Fibroblast of lung (primary cell): ENCODE measurements around the gene HSPH1. TPM values are rescaled to one million over a fixed set of nuclear protein-coding genes. Genes with fewer than 3 reads are reported as not detected.

Experiments
- DNase-seq, 2 donors: peaks; one replicate each; pipeline versions ENCODE4 v3.0.0 to v3.0.0-alpha.2; 2010; ENCODE audit warnings: low read depth in 2 of 2
- H2AFZ ChIP-seq: 2 replicates; pipeline ENCODE4 v1.5.1; 2012; ENCODE audit warnings: low read length, control low read depth, inconsistent platforms
- H3K27ac ChIP-seq: 2 replicates; pipeline ENCODE4 v1.5.1; 2011; ENCODE audit warnings: low read length, control low read depth; ENCODE audit not compliant: insufficient read depth
- H3K27me3 ChIP-seq: 2 replicates; pipeline ENCODE4 v1.5.1; 2011; ENCODE audit warnings: mild to moderate bottlenecking, low read length; ENCODE audit not compliant: control insufficient read depth, insufficient read depth
- H3K36me3 ChIP-seq: 2 replicates; pipeline ENCODE4 v1.5.1; 2011; ENCODE audit warnings: low read length; ENCODE audit not compliant: control insufficient read depth, insufficient read depth
- H3K4me1 ChIP-seq: 2 replicates; pipeline ENCODE4 v1.5.1; 2011; ENCODE audit warnings: low read length; ENCODE audit not compliant: control insufficient read depth, insufficient read depth; ENCODE audit errors: extremely low read depth
- H3K4me2 ChIP-seq: 2 replicates; pipeline ENCODE4 v1.5.1; 2011; ENCODE audit warnings: low read length, control low read depth; ENCODE audit not compliant: insufficient read depth; ENCODE audit errors: extremely low read depth
- H3K4me3 ChIP-seq, 4 experiments: fragments of 200-600 bp in 1 of 4; sonication (generic) in 1 of 4; replicated peaks in 1 of 4; 2 replicates each; pipeline ENCODE4 v1.5.1; 2011 to 2016; ENCODE audit warnings: low read length in 4 of 4, low read depth in 3 of 4, mild to moderate bottlenecking in 3 of 4, control low read depth in 2 of 4, inconsistent platforms in 1 of 4, mixed read lengths in 1 of 4; ENCODE audit not compliant: insufficient read depth in 1 of 4; ENCODE audit errors: control extremely low read depth in 1 of 4
- H3K79me2 ChIP-seq: 2 replicates; pipeline ENCODE4 v1.5.1; 2012; ENCODE audit warnings: mild to moderate bottlenecking, low read length, inconsistent platforms; ENCODE audit not compliant: control insufficient read depth, insufficient read depth
- H3K9ac ChIP-seq: 2 replicates; pipeline ENCODE4 v1.5.1; 2011; ENCODE audit warnings: mild to moderate bottlenecking, low read length, control low read depth; ENCODE audit not compliant: insufficient read depth
- H3K9me3 ChIP-seq: 2 replicates; pipeline ENCODE4 v1.5.1; 2012; ENCODE audit warnings: low read depth, low read length; ENCODE audit not compliant: control insufficient read depth, insufficient read depth
- H4K20me1 ChIP-seq: 2 replicates; pipeline ENCODE4 v1.5.1; 2011; ENCODE audit warnings: low read length; ENCODE audit not compliant: control insufficient read depth, insufficient read depth; ENCODE audit errors: extremely low read depth
- EZH2 ChIP-seq: IDR thresholded peaks from 2 replicates; pipeline ENCODE4 v1.5.1; 2012; ENCODE audit warnings: low read length, control low read depth, mild to moderate bottlenecking; ENCODE audit errors: missing control alignments
- polyA plus RNA-seq, 2 donors: library from polyadenylated mRNA; depleted of rRNA in 1 of 2; stranded (reverse) in 1 of 2; unstranded in 1 of 2; fragments of >200 nt; gene quantifications; 2 replicates each; pipeline ENCODE4 v1.2.1, GENCODE V29; 2011 to 2012; ENCODE audit warnings: missing spikeins in 1 of 2
- total RNA-seq: library from RNA; depleted of rRNA; stranded (reverse); fragments of >200 nt; gene quantifications from 2 replicates; pipeline ENCODE4 v1.2.1, GENCODE V29; 2014
- TF ChIP-seq, protein P1 (sequence below), 2 donors: IDR thresholded peaks in 1 of 2; conservative IDR thresholded peaks in 1 of 2; 1 replicate in 1 of 2; 2 replicates in 1 of 2; pipeline ENCODE4 v1.5.1; 2011 to 2012; ENCODE audit warnings: low read length in 2 of 2, control low read depth in 1 of 2, inconsistent platforms in 1 of 2, low read depth in 1 of 2, mild to moderate bottlenecking in 1 of 2

HSPH1 gene
- total and polyA plus RNA-seq, 2 donors (not counting 1 experiment from before 2014, with no cell fraction given): 34.4 to 40.6 TPM

DNA sequence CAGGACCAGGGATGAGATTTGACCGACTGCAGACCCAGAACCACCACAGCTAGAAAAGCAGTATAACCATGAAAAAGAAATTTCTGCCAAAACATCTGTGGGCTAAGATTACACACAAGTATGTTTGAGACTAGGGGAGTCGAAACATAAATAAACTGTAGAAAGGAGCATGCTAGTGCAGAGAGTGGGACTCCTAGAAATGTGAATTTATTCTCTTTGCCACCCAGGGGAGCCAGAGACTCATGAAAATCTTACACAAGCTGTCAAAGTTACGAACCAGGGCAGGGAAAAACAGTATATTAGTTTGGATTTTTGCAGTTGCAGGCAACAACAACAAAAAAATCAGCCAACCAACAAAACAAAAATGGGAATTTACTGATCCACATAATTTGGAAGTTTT is 12.3 kb upstream of the HSPH1 start:
- H3K27me3 ChIP-seq: no peaks in the 10 kb centered on the region
- no peaks in the 10 kb centered on the region for H3K9me3 ChIP-seq
- no peak overlapping the region for H3K9ac ChIP-seq
- no peaks in the 10 kb centered on the region for H3K79me2 ChIP-seq
- no peaks in the 10 kb centered on the region for H3K36me3 ChIP-seq
- no peak for TF ChIP-seq EZH2
- TF ChIP-seq, protein P1, sequence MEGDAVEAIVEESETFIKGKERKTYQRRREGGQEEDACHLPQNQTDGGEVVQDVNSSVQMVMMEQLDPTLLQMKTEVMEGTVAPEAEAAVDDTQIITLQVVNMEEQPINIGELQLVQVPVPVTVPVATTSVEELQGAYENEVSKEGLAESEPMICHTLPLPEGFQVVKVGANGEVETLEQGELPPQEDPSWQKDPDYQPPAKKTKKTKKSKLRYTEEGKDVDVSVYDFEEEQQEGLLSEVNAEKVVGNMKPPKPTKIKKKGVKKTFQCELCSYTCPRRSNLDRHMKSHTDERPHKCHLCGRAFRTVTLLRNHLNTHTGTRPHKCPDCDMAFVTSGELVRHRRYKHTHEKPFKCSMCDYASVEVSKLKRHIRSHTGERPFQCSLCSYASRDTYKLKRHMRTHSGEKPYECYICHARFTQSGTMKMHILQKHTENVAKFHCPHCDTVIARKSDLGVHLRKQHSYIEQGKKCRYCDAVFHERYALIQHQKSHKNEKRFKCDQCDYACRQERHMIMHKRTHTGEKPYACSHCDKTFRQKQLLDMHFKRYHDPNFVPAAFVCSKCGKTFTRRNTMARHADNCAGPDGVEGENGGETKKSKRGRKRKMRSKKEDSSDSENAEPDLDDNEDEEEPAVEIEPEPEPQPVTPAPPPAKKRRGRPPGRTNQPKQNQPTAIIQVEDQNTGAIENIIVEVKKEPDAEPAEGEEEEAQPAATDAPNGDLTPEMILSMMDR (conservative IDR thresholded peaks at IDR 0.05 in 1 of 2, IDR thresholded peaks at IDR 0.05 in 1 of 2; ENCODE audit: low read depth in 1 of 2, low read length in 2 of 2): peak in 1 of 2 donors; percentile 29
- no peak overlapping the region for H3K27ac ChIP-seq
- H3K4me1 ChIP-seq: no peaks in the 10 kb centered on the region
- no peak overlapping the region for H3K4me2 ChIP-seq
- H2AFZ ChIP-seq: no peak overlapping the region
- H4K20me1 ChIP-seq: no peaks in the 10 kb centered on the region
- peak; percentile 33 to 68 for DNase-seq
- H3K4me3 ChIP-seq: no peak overlapping the region

DNA sequence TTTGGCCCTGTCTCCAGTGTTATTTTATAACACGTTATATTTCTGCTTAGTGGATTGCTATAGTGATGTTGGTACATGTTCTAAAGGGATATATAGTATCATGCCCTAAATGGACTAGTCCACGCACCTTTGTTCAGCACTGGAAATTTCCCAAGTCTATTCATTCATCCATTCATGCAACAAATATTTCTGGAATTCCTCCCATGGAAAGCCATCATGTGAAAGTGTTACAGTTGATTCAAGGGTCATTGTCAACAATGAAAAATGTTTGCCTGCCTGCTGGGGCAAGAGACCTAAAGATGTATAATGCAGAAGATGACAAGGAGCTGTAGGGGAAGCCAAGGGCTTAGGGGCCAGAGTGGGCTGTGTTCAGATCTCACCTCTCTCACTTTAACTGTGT is 10.8 kb upstream of the HSPH1 start:
- Histone ChIP-seq H3K9ac (no peak overlapping the region), H3K4me3 (no peak overlapping the region), H3K4me2 (no peak overlapping the region), H3K79me2 (no peaks in the 10 kb centered on the region), H2AFZ (no peak overlapping the region), H4K20me1 (no peaks in the 10 kb centered on the region), H3K27ac (no peak overlapping the region), H3K9me3 (no peaks in the 10 kb centered on the region), H3K27me3 (no peaks in the 10 kb centered on the region), H3K36me3 (no peaks in the 10 kb centered on the region), H3K4me1 (no peaks in the 10 kb centered on the region)
- TF ChIP-seq, protein P1 (conservative IDR thresholded peaks at IDR 0.05 in 1 of 2, IDR thresholded peaks at IDR 0.05 in 1 of 2; ENCODE audit: low read depth in 1 of 2, low read length in 2 of 2): no peak
- TF ChIP-seq EZH2: no peak
- peak; percentile 79 to 90 for DNase-seq

DNA sequence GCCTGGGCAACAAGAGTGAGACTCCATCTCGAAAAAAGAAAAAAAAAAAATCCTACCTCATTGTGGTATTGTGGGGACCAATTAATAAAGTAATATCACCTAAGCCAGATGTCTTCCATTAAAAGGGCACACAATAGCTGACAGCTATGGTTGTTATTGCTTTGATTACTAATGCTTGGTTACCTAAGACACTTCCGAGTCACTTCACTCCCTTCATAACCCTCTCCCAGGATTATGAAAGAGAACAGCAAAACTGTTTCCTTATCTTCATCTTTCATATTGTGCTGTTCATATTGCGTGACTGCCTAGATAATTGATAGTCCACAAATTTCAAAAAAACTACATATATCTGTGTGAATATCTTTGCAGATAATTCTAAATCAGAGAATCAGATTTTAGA is 10.3 kb upstream of the HSPH1 start:
- no peaks in the 10 kb centered on the region for H4K20me1 ChIP-seq
- H3K4me1 ChIP-seq: no peaks in the 10 kb centered on the region
- H3K79me2 ChIP-seq: no peaks in the 10 kb centered on the region
- H3K4me2 ChIP-seq: no peak overlapping the region
- no peak overlapping the region for H3K27ac ChIP-seq
- peak; percentile 40 to 59 for DNase-seq
- H3K9me3 ChIP-seq: no peaks in the 10 kb centered on the region
- no peak for TF ChIP-seq EZH2
- TF ChIP-seq, protein P1 (conservative IDR thresholded peaks at IDR 0.05 in 1 of 2, IDR thresholded peaks at IDR 0.05 in 1 of 2; ENCODE audit: low read depth in 1 of 2, low read length in 2 of 2): no peak
- H3K36me3 ChIP-seq: no peaks in the 10 kb centered on the region
- H3K27me3 ChIP-seq: no peaks in the 10 kb centered on the region
- no peak overlapping the region for H3K4me3 ChIP-seq
- no peak overlapping the region for H2AFZ ChIP-seq
- no peak overlapping the region for H3K9ac ChIP-seq
